ENCODE results near the gene CARD11.

DNA sequence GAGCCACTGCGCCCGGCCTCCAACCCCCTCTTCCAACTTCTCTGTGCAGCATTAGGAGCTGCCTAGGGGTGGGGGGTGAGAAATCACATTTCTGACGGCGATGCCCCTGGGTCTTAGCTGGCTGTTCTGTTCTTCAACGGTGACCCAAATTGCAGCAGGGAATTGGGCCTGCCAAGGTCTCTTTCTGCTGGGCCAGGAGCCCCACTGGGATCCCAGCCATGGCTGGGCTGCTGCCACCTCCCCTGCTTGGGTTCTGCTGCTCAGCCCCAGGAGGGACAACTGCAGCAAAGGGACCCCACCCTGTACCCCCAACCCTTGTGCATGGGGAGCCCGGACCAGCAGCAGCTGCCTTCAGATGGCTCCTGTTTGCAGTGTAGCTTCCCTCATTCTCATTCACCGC, 155.9 kb downstream of the CARD11 start:
- TF ChIP-seq, protein P1, sequence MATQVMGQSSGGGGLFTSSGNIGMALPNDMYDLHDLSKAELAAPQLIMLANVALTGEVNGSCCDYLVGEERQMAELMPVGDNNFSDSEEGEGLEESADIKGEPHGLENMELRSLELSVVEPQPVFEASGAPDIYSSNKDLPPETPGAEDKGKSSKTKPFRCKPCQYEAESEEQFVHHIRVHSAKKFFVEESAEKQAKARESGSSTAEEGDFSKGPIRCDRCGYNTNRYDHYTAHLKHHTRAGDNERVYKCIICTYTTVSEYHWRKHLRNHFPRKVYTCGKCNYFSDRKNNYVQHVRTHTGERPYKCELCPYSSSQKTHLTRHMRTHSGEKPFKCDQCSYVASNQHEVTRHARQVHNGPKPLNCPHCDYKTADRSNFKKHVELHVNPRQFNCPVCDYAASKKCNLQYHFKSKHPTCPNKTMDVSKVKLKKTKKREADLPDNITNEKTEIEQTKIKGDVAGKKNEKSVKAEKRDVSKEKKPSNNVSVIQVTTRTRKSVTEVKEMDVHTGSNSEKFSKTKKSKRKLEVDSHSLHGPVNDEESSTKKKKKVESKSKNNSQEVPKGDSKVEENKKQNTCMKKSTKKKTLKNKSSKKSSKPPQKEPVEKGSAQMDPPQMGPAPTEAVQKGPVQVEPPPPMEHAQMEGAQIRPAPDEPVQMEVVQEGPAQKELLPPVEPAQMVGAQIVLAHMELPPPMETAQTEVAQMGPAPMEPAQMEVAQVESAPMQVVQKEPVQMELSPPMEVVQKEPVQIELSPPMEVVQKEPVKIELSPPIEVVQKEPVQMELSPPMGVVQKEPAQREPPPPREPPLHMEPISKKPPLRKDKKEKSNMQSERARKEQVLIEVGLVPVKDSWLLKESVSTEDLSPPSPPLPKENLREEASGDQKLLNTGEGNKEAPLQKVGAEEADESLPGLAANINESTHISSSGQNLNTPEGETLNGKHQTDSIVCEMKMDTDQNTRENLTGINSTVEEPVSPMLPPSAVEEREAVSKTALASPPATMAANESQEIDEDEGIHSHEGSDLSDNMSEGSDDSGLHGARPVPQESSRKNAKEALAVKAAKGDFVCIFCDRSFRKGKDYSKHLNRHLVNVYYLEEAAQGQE (IDR thresholded peaks at IDR 0.05; ENCODE audit: insufficient read depth in 1 of 2, low read depth in 2 of 2, low read length in 2 of 2), result no peak
- no peak for TF ChIP-seq TAF1 (IDR thresholded peaks at IDR 0.05; ENCODE audit: borderline replicate concordance, insufficient read depth, low read length)
- no peak for TF ChIP-seq POLR2AphosphoS5 (IDR thresholded peaks at IDR 0.05; ENCODE audit: low read depth, low read length)
- TF ChIP-seq SIN3A (IDR thresholded peaks at IDR 0.05; ENCODE audit: borderline replicate concordance, insufficient read depth, low read length), result no peak

Data from PFSK-1 (cell line).